ENCODE results near the gene B4GALNT1. TPM values are rescaled to one million over a fixed set of nuclear protein-coding genes. Genes with fewer than 3 reads are reported as not detected.
"Not testable (repeated sequence)": the region's sequence is repeated elsewhere in the genome, so short reads cannot be mapped to it uniquely, and the experiment has no call there.

B4GALNT1 gene
- total and polyA plus RNA-seq, 12 donors, result 2.0 to 9.3 (median 5.4) TPM

DNA sequence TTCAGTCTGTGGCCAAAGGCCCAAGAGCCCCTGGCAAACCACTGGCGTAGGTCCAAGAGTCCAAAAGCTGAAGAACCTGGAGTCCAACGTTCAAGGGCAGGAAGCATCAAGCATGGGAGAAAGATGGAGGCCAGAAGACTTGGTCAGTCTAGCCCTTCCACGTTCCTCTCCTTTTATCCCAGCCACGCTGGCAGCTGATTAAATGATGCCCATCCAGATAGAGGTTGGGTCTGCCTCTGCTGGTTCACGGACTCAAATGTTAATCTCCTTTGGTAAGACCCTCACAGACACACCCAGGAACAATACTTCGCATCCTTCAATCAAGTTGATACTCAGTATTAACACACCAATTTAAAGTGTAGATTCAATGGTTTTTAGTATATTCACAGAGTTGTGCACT is 39.8 kb upstream of the B4GALNT1 start:
- H3K27me3 ChIP-seq, result peaks cover 0 to 12% (median 0%) of the 10 kb centered on the region in 7 donors
- no peaks in the 10 kb centered on the region for H3K4me1 ChIP-seq
- ATAC-seq, result no peak
- no peaks in the 10 kb centered on the region for H3K36me3 ChIP-seq
- no peak overlapping the region for H3K4me3 ChIP-seq
- 78 to 81% methylated on average over 6 of the region's 6 CpGs for WGBS, 2 donors
- no peak for DNase-seq
- no peaks in the 10 kb centered on the region for H3K9me3 ChIP-seq
- TF ChIP-seq, protein P1, sequence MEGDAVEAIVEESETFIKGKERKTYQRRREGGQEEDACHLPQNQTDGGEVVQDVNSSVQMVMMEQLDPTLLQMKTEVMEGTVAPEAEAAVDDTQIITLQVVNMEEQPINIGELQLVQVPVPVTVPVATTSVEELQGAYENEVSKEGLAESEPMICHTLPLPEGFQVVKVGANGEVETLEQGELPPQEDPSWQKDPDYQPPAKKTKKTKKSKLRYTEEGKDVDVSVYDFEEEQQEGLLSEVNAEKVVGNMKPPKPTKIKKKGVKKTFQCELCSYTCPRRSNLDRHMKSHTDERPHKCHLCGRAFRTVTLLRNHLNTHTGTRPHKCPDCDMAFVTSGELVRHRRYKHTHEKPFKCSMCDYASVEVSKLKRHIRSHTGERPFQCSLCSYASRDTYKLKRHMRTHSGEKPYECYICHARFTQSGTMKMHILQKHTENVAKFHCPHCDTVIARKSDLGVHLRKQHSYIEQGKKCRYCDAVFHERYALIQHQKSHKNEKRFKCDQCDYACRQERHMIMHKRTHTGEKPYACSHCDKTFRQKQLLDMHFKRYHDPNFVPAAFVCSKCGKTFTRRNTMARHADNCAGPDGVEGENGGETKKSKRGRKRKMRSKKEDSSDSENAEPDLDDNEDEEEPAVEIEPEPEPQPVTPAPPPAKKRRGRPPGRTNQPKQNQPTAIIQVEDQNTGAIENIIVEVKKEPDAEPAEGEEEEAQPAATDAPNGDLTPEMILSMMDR (IDR thresholded peaks at IDR 0.05), result no peak
- H3K27ac ChIP-seq, result no peak overlapping the region
- intact Hi-C loops (cut with DNase I), result no loop called here

DNA sequence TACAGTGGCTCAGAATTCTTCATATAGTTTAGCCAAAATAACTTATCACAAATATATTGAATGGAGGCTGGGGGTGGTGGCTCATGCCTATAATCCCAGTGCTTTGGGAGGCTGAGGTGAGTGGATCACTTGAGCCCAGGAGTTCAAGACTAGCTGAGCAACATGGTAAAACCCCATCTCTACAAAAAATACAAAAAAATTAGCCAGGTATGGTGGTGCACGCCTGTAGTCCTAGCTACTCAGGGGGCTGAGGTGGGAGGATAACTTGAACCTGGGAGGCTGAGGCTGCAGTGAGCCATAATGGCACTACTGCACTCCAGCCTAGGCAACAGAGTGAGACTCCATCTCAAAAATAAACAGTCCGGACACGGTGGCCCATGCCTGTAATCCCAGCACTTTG is 38.8 kb upstream of the B4GALNT1 start:
- H3K27ac ChIP-seq; H3K4me3 ChIP-seq; H3K9me3 ChIP-seq; H3K36me3 ChIP-seq; ATAC-seq; intact Hi-C loops (cut with DNase I); H3K4me1 ChIP-seq; DNase-seq: not testable (repeated sequence)
- WGBS, 2 donors, result 93 to 95% methylated on average over 3 of the region's 3 CpGs
- H3K27me3 ChIP-seq, result peaks cover 0 to 12% (median 0%) of the 10 kb centered on the region in 7 donors

DNA sequence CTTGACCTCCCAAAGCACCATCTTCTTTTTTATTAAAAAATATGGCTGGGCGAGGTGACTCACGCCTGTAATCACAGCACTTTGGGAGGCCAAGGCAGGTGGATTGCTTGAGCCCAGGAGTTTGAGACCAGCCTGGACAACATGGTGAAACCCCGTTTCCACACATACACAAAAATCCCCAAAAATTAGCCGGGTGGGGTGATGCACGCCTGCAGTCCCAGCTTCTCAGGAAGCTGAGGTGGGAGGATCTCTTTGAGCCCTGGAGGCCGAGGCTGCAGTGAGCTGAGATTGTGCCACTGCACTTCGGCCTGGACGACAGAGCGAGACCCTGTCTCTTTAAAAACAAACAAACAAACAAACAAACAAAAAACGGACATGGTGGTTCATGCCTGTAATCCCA is 36.7 kb upstream of the B4GALNT1 start:
- ATAC-seq; DNase-seq; H3K27ac ChIP-seq; H3K9me3 ChIP-seq; H3K36me3 ChIP-seq; H3K4me1 ChIP-seq; H3K4me3 ChIP-seq; intact Hi-C loops (cut with DNase I): not testable (repeated sequence)
- WGBS, 2 donors, result 84 to 86% methylated on average over 10 of the region's 10 CpGs
- H3K27me3 ChIP-seq, result peaks cover 0 to 12% (median 0%) of the 10 kb centered on the region in 7 donors

DNA sequence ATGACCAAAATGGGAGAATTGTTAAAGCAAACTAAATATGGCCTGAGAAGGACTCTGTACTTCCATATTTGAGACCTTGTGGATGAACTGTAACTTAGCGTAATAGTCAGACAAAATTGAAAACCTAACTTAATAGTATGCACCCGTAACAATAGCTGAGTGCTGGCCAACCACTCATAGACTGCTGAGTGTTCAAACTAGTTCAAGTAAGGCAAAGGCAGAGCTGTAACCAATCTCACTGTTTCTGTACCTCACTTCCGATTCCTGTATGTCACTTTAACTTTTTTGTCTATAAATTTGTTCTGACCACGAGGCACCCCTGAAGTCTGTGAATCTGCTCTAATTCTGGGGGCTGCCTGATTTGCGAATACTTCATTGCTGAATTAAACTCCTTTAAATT is 33.9 kb upstream of the B4GALNT1 start:
- no peak overlapping the region for H3K4me3 ChIP-seq
- no peaks in the 10 kb centered on the region for H3K4me1 ChIP-seq
- WGBS, 2 donors, result 75 to 79% methylated on average over 5 of the region's 5 CpGs
- H3K36me3 ChIP-seq, result no peaks in the 10 kb centered on the region
- H3K27me3 ChIP-seq, result peaks cover 0 to 10% (median 0%) of the 10 kb centered on the region in 7 donors
- DNase-seq (no peak), ATAC-seq (no peak)
- intact Hi-C loops (cut with DNase I), result no loop called here
- H3K27ac ChIP-seq, result no peak overlapping the region
- H3K9me3 ChIP-seq, result no peaks in the 10 kb centered on the region
- TF ChIP-seq, protein P1 (IDR thresholded peaks at IDR 0.05), result no peak

DNA sequence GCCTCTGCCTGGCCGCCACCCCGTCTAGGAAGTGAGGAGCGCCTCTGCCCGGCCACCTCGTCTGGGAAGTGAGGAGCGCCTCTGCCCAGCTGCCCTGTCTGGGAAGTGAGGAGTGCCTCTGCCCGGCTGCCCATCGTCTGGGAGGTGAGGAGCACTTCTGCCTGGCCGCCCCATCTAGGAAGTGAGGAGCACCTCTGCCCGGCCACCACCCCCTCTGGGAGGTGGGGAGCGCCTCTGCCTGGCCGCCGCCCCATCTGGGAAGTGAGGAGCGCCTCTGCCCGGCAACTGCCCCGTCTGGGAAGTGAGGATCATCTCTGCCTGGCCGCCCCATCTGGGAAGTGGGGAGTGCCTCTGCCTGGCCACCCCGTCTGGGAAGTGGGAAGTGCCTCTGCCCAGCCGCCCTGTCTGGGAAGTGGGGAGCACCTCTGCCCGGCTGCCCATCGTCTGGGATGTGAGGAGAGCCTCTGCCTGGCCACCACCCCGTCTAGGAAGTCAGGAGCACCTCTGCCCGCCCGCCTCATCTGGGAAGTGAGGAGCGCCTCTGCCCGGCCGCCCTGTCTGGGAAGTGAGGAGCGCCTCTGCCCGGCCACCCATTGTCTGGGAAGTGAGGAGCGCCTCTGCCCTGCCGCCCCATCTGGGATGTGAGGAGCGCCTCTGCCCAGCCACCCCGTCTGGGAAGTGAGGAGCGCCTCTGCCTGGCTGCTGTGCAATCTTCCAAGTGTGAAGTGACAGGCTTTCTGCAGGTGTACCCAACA is 32.2 kb upstream of the B4GALNT1 start:
- H3K4me3 ChIP-seq; DNase-seq; H3K36me3 ChIP-seq; H3K27me3 ChIP-seq; ATAC-seq; H3K27ac ChIP-seq; H3K4me1 ChIP-seq; intact Hi-C loops (cut with DNase I); H3K9me3 ChIP-seq: not testable (repeated sequence)
- 85 to 87% methylated on average over 33 to 34 of the region's 34 CpGs for WGBS, 2 donors

DNA sequence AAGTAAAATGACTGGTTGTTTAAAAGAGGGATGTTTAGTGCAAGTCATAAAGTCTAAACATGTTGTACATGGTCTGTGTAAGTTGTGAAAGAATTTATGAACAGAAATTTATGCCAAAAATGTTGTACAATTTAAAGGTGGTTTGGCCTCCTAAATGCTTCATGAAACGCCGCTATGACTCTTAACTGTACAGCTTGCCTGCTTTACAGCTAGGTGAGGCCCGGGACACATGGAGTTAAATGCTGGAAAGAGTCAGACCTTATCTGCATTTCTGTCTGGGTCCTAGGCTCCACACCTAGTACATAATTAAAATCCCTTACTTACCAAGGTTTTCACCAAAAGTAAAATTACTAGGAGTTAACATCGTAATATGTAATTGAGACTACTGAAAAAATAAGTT is 28.4 kb upstream of the B4GALNT1 start:
- H3K27ac ChIP-seq, result no peak overlapping the region
- WGBS, 2 donors, result 79 to 80% methylated on average over 4 of the region's 4 CpGs
- H3K27me3 ChIP-seq, result peaks cover 0 to 12% (median 0%) of the 10 kb centered on the region in 7 donors
- TF ChIP-seq, protein P1 (IDR thresholded peaks at IDR 0.05), result no peak
- H3K4me3 ChIP-seq, result no peak overlapping the region
- H3K9me3 ChIP-seq, result peaks cover 0 to 3% (median 0%) of the 10 kb centered on the region in 11 donors
- H3K4me1 ChIP-seq, result no peaks in the 10 kb centered on the region
- no peaks in the 10 kb centered on the region for H3K36me3 ChIP-seq
- intact Hi-C loops (cut with DNase I), result no loop called here
- no peak for DNase-seq
- ATAC-seq, result no peak
